ENCODE results near the gene TMEM161B.
"Not testable (repeated sequence)": the region's sequence is repeated elsewhere in the genome, so short reads cannot be mapped to it uniquely, and the experiment has no call there.

TMEM161B gene

GRCh38 chr5:88268385-88269184 is at the start of gene TMEM161B:
TMEM161B (minus strand) TSS chr5:88268845; CDS start chr5:88268723, 122 bp downstream.
- DNase-seq (ENCODE audit: low read depth), result peak; percentile 88

- DNase-seq (ENCODE audit: low read depth), result no peak
Observed at GRCh38 chr5:88304356-88304755, 35.7 kb upstream of the TMEM161B start.

- no peak for DNase-seq (ENCODE audit: low read depth)
Observed at GRCh38 chr5:88298425-88298824, 29.8 kb upstream of the TMEM161B start.

- DNase-seq (ENCODE audit: low read depth), result no peak
Observed at GRCh38 chr5:88290801-88291200, 22.2 kb upstream of the TMEM161B start.

- DNase-seq (ENCODE audit: low read depth), result no peak
Observed at GRCh38 chr5:88288528-88289197, 20.0 kb upstream of the TMEM161B start.

- DNase-seq (ENCODE audit: low read depth), result no peak
Observed at GRCh38 chr5:88287846-88288527, 19.3 kb upstream of the TMEM161B start.

GRCh38 chr5:88287302-88287701 is 18.7 kb upstream of the TMEM161B start:
- DNase-seq (ENCODE audit: low read depth), result no peak

- DNase-seq (ENCODE audit: low read depth), result no peak
Observed at GRCh38 chr5:88283690-88284089, 15.0 kb upstream of the TMEM161B start.

- DNase-seq (ENCODE audit: low read depth), result no peak
Observed at GRCh38 chr5:88281322-88281721, 12.7 kb upstream of the TMEM161B start.

- DNase-seq (ENCODE audit: low read depth), result no peak
Observed at GRCh38 chr5:88279584-88279983, 10.9 kb upstream of the TMEM161B start.

GRCh38 chr5:88276378-88276777 is 7.7 kb upstream of the TMEM161B start:
- no peak for DNase-seq (ENCODE audit: low read depth)

GRCh38 chr5:88275581-88275980 is 6.9 kb upstream of the TMEM161B start:
- DNase-seq (ENCODE audit: low read depth), result no peak

GRCh38 chr5:88269222-88269771 is 652 bp upstream of the TMEM161B start:
- no peak for DNase-seq (ENCODE audit: low read depth)

- DNase-seq (ENCODE audit: low read depth), result not testable (repeated sequence)
Observed at GRCh38 chr5:88264565-88264964, 4.1 kb downstream of the TMEM161B start.

GRCh38 chr5:88263349-88263748 is 5.3 kb downstream of the TMEM161B start:
- no peak for DNase-seq (ENCODE audit: low read depth)

GRCh38 chr5:88262116-88262515 is 6.5 kb downstream of the TMEM161B start:
- no peak for DNase-seq (ENCODE audit: low read depth)

- DNase-seq (ENCODE audit: low read depth), result no peak
Observed at GRCh38 chr5:88258636-88259035, 10.0 kb downstream of the TMEM161B start.

- DNase-seq (ENCODE audit: low read depth), result no peak
Observed at GRCh38 chr5:88256872-88257271, 11.8 kb downstream of the TMEM161B start.

- no peak for DNase-seq (ENCODE audit: low read depth)
Observed at GRCh38 chr5:88256037-88256436, 12.6 kb downstream of the TMEM161B start.

- no peak for DNase-seq (ENCODE audit: low read depth)
Observed at GRCh38 chr5:88254320-88254719, 14.3 kb downstream of the TMEM161B start.

- no peak for DNase-seq (ENCODE audit: low read depth)
Observed at GRCh38 chr5:88251048-88251711, 17.5 kb downstream of the TMEM161B start.

- DNase-seq (ENCODE audit: low read depth), result no peak
Observed at GRCh38 chr5:88250010-88250409, 18.6 kb downstream of the TMEM161B start.

Measured in stimulated activated CD8-positive, alpha-beta memory T cell treated with anti-CD3 and anti-CD28 coated beads, Interleukin-15, amount 100 ng/mL, for 1 hour (primary cell).